Measurements from ENCODE around the gene CCDC169.
A peak's percentile ranks its signal among the peaks of the same experiment; 100 is the strongest.
"Not testable (repeated sequence)": the region's sequence is repeated elsewhere in the genome, so short reads cannot be mapped to it uniquely, and the experiment has no call there.

Gene CCDC169

DNA sequence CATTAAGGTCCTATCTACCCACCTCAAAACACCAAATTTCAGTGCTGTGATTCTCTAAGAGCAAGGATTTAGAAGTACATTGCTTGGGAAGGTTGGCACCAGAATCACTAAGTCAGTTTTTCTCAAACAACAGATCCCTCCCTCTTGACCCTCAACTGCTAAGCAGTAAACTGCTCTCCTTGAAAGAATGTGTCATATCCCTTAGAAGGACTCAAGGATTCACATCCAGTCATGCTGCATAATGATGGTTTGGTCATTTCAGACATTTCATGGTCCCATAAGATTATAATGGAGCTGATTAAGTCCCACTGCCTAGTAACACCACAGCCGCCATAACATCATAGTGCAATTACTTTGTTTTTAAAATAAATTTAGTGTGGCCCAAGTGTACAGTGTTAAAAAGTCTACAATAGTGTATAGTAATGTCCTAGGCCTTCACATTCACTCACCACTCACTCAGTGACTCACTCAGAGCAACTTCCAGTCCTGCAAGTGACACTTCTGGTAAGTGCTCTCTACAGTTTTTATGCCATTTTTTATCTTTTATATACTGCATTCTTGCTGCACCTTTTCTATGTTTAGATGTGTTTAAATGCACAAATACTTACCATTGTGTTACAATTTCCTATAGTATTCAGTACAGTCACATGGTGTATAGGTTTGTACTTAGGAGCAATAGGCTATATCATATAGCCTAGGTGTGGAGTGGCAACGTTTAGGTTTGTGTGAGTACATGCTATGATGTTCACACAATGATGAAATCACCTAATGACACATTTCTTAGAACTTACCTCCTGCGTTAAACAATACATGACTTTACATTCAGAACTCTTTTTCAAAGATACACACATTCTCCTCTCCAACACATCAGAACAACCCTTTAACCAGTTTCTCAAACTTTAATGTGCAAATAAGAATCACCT is 15.7 kb upstream of the CCDC169 start:
- DNase-seq: no peak

DNA sequence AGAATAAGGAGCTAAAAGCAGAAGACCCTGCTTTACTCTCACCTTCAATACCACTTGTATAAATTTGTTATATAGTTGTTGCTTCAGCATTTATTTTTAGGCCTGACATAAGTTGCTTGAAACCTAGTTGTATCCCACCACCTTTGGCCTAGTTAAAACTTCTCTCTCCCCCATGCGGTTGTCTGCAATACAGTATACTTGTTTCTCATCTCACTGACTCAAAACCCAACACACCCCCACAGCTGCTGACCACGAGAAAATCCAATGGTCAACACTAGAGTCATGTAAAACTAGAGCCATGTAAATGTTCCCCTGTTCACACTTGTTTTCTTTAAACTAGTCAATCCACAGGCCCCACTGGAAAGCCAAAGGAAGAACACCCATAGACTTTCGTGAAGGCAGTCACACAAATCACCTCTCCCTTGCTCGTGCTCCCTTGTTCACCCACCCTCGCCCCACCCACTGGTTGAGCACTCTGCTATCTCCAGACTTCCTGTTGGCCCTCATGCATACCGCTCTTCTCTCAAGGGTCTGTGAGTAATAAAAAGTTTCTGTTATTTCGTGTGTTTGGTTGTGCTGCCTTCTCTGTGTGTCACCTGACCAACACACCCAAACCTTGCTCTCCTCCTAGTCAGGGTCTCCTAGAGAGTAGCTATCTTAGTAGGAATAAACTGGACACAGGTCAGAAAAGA is 12.9 kb upstream of the CCDC169 start:
- no peak for DNase-seq

DNA sequence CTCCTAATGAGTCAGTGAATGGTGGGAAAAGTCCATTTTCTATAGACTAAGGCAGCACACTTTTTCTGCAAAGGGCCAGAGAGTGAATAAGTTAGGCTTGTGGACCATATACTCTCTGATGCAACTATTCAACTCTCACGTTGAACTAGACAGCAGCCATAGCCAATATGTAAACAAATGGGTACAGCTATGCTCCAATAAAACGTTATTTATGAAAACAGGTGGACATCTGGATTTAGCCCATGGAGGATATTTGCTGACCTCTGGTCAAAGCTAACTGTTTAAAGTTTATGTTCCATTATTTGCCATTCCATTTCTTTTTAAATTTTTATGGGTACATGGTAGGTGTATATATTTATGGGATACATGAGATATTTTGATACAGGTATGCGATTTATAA is 4.7 kb upstream of the CCDC169 start:
- DNase-seq: no peak

DNA sequence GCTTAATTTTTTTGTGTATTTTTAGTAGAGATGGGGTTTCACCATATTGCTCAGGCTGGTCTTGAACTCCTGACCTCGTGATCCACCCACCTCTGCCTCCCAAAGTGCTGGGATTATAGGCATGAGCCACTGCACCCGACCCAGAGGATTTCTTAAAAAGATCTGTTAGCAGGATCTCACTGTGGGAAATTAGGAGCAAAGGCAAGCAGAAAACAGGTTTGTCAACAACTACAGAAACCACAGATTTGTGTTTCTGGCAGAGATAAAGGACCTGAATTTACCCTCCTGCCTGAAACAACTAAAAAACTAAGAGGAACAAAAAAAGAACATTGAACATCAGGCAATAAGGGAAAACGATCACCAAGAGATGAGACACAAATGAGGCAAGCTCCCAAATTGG is 1.9 kb upstream of the CCDC169 start:
- not testable (repeated sequence) for DNase-seq

DNA sequence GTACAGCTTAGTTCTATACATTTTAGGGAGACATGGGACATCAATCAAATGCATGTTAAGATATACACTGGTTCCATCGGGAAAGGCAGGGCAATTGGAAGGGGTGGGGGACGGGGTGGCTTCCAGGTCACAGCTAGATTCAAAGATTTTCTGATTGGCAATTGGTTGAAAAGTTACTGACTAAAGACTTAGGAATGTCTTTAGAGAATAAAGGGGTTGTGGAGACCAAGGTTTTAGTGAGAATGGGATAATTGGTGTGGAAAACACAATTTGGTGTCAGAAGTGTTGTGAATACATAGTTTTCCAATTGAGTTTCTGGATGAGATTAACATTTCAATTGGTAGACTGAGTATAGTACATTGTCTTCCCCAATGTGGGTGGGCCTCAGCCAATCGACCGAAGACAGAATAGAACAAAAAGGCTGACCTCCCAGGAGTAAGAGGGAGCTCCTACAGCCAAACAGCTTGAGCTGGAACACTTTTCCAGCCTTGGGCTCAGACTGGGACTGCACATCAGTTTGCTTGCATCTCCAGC is 988 bp upstream of the CCDC169 start:
- DNase-seq: no peak

DNA sequence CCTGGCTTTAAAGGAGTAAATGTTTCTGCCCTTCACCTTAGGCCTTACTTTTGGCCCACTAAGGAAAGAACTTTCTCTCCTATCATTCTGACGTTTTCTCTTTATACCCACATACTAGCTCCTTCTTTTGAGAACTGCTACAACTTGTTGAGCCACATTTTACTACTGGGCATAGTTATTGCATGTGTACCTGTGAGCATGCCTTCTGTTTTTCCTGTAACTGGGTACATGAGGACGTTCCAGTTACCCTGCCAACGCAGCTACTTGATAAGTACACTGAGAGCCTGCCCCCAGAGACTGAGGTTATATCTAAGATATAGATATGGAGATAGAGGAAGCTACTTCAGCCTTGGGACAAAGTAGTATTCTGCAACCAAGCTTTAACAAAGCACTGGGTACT is 3.5 kb downstream of the CCDC169 start:
- DNase-seq: no peak

DNA sequence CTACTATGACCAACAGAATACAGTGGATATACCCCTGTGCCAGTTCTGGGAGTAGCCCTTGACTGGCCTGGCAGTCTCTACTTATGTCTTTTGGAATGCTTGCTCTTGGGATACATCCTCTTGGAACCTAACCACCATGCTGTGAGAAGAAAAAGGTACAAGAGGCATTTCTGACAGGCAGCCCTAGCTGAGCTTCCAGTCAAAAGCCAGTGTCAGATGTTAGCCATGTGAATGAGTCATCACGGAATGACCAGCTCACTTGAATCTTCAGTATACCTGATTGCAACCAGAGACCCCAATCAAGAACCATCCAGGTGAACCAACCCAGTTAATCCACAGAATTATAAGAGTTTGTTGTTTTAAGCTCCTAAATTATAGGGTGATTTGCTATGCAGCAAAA is 4.1 kb downstream of the CCDC169 start:
- DNase-seq: no peak

DNA sequence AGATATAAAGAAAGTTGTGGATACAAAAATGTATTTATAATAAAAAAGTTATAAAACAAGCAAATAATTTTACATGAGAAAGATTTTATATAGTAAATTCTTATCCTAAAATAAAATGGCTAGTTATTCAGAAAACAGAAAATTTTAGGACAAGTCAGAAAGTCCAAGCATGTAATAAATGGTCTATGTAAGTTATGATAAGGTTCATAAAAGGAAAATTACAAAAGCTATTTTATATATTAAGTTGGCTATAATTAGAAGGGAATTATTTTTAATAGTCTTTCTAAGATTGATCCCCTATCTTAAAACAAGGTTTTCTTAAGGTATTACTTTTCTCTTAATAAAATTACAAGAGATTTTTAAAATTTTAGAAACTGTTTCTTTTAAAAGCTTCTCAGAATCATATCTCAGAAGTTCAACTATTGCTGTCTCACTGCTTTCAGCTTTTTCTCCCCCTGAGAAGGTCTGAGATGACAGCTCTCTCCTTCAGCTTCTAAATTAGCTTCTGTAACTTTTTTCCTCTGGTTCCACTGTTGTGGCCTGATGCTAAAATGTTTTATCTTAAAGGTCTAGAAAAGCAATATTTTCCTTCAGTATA is 8.7 kb downstream of the CCDC169 start:
- no peak for DNase-seq

DNA sequence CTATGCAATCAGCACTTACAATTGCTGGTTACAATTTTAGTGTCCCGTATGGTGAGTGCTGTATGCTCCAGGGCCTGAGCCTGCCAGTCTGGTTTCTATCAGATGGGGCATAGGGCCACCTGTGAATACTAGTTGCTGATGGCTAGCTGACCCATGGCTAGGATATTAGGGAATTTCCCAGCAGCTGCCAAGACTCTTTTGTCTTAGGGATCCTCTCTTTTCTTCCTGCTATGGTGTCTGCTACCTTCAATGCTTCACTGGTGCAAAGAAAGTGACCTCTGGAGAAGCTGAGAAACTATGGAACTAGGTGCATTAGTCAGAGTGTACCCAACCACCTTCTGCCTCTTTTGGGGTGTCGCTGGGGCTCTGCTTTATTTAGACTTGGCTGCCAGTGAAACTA is 11.6 kb downstream of the CCDC169 start:
- DNase-seq: no peak

DNA sequence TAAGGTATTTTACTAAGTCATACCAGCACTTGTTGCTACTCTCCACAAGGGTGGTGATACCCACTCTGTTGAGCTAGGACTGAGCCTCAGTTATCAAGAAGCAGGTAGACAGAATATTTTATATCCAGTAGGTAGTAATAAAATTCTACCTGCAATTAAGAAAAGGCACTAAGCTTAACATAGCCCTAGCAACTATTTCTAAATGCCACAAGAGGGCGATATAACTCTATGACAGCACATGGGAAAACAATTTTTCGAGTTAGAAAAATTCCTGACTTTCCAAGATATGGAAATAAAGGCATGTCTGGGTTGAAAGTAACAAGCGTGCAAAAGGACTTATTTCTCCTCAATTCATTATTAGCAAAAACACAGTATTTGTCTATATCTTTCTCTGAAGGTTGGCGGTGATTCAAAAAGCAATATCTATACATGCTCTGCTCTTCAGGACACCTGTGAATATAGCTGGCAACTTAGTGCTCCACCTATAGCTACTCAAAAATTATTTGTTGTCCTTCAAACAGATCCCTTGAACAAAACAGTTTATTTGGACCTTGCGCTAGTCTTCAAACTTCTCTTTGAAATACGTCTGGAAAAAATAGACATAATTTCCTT is 14.7 kb downstream of the CCDC169 start:
- no peak for DNase-seq

DNA sequence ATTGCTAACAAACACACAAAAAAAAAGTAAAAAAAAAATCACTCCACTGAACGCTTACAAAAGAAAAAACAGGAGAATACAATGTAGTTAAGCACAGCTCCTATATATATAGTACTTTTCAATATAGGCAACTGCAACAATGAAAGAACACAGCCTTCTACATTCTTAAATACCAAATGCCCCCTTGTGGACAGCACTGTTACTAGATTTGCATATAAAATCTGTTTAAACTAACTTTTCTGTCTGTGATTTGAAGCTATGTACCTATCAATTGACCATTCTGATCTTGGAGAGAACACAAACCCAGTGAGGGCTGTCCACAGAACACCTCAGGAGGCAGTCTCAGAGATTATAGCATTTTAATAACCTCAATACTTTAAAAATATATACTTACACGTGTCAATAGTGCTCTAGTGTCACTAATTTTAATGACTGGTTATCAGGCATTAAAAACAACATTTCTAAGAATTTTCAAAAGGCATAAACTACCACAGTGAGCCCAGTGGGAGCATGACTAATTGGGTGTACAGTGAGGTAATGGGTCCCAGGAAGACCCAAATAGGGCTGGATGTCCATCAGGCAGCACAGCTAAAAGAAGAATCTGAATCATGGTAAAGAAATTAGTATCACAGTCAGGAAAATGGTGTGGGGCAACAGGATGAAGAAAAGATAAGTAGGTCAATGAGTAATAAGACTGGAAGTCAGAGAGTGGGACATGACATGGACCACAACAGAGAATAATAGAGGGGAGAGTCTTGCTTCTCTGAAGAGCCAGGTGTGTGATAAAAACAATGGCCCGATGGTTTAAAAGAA is 22.2 kb downstream of the CCDC169 start:
- peak; percentile 75 for DNase-seq

DNA sequence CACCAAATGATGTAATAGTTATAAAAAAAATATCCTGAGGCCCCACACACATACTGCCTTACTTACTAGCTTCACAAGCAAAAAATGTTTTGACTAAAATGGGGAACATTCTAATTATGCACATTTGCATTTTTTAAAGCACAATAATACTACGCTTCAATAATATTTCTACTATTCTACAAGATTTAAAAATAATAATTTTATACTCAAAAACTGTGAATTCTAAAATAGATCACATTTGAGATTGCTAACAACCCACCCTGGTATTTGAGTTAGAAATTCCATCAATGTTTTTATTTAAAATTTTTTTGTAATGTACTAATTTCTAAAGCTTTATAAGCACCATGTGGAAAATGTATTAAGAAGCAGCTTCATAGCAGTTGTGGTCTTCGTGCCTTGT is 24.2 kb downstream of the CCDC169 start:
- DNase-seq: no peak

DNA sequence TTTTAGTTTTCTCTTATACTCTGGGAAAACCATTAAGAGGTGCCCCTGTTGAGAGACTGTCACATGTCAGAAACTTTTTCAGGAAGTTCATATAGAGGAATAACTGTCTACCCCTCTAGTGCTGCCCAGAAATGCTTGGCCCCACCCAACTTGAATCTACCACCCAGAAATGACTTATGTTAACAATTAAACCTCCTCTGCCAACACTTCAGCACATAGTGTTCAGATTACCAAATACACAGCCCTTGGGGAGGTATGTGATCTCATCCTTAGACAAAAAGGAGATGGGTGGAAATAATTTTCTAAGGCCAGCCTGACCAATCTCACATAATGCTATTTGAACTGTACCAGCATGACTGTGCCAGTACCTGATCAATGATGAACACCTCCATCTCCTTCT is 35.6 kb downstream of the CCDC169 start:
- no peak for DNase-seq

DNA sequence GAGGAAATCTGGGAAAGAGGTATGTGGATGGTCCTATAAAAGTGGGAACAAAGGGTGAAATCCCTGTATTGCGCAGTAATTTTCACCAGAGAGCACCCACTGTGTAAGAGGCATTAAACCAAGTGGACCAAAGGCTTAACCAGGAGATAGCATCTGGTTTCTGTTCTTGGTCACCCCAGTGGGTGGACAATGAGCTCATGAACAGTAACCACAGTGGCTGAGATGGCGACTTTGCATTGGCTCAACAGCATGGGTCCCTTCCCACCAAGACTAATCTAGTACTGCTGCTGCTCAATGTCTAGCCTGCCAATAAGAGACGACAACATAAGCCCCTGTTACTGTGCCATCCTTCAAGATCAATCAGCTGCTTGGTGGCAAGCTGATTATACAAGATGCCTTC is 36.6 kb downstream of the CCDC169 start:
- no peak for DNase-seq

DNA sequence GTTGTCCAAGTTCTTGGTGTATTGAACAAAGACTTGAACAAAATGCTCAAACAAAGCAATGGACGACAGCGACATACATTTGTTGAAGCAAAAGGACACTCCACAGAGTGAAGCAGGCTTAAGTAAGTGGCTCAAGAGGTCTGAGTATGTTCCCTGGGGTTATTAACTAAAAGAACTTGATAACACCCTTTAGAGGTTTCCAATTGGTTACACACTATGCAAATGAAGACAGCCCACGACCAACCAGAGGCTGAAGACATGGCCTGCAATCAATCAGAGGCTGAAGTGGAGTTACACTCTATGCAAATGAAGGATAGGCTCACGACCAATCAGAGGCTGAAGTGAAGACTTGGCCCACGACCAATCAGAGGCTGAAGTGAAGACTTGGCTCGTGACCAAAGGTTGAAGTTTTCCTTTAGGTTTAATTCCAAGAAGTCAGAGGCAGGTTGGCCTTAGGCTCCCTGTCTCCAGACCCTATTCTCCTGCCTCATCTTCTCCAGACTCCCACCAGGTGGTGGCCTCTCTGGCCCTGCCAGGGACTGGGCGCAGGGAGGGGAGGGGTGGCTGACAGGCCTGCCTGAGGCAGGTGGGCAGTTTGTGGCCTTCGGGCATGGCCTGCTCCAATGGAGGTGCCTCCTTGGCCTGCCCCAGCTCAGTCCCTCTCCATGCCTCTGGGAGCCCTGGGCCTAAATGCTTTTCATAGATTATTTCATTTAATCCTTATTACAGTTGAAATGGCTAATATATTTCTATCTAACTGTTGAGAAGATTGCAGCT is 38.1 kb downstream of the CCDC169 start:
- DNase-seq: no peak

DNA sequence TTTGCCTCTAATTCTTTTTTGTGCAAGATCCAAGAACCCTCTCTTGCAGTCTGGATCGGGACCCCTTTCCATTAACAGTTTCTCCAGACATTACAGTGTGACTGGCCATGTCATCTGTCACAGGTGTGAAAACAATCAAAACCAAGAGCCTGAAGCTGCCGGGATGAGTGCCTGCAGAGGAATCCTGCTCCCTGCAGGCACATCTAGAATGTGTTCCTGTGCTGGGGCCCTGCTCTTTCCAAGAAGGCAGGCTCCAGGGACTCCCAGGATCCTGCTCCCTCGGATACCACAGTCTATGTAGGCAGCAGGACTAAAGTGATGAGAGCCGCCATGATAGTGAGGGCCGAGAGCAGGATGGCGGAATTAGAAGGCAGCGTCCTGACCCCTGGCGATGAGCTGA is 38.8 kb downstream of the CCDC169 start:
- no peak for DNase-seq

DNA sequence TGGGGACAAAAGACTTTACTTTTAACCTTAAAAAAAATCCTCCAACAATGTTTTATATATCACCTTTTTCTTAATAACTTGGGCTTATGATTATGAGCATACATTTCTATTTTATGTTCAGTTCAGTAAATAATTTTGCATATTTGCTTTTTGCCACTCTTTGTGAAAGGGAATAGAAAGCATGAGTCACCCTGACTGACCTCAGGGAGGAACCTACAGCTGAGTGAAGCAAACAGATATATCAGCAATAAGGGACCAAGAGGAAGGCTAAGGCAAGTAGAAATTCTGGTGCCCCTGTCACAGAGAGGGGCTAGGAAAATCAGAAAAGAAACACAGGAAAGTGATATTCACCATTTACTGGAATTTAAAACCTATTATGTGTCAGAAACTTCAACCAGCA is 46.1 kb downstream of the CCDC169 start:
- DNase-seq: no peak

DNA sequence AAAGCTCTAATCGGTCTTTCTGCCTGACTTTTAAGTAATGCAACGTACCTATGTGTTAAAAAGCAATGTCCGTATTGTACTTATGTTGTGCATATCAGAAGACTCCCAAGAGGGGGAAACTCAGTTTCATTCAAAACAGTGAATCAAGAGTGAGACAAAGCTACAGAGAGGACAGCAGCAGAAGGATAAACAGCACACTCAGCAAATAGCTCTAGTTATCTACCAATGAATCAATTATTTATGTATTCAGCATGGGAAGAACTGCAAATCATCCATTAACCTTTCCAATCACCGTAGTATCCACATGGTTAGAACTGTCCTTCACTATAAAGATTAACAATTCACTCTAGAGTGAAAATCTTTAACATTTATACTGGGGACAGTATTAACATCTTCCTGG is 46.6 kb downstream of the CCDC169 start:
- DNase-seq: no peak

DNA sequence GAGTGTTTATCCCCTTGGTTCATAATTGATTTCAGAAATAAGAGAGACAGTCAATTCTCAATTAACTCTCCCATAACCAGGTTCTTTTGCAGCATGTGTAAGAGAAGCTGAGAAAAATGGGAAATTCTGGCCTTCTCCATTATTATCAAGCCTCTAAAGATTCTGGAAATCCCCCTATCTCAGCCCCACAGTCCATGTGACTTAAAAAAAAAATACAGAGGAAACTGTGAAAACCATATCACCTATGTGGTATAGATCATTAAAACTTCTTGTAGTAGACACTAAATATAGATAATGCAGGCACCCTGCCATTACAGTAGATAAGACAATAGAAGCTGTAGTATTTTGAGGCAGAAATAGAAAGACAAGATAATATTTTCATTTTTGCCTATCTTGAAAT is 48.9 kb downstream of the CCDC169 start:
- DNase-seq: no peak

DNA sequence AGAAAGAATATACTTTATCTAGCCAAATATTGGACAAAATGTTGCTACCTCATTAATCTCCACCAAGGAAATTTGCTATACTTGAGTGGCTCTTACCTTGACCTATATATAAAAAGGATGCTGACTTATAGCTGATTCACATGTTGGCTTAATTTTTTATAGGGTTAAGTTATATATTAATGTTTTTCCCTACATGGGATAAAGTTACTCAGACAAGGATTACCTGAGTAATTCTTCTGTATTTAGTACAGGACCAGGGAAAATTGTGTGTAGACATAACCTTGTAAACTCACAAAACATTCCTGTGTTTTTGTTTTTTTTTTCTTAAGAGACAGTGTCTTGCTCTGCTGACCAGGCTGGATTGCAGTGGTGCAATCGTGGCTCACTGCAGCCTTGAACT is 52.6 kb downstream of the CCDC169 start:
- DNase-seq: no peak

DNA sequence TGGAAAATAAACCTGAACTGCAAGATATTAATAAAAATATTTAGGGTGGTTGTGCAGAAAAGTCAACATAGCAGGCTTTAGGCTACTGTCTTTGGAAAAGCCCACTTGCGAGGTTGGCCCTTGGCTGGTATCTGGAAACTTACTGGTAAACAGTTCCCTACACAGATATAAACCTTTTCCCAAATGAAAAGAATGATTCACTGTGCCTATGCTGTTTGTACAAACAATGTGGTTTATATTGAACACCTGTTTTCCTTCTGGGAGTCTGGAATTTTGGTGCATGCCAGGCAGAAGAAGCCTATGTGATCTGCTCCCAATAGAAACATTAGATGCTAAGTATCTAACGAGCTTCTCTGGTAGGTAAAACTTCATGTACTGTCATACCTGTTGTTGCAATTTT is 53.5 kb downstream of the CCDC169 start:
- DNase-seq: no peak

DNA sequence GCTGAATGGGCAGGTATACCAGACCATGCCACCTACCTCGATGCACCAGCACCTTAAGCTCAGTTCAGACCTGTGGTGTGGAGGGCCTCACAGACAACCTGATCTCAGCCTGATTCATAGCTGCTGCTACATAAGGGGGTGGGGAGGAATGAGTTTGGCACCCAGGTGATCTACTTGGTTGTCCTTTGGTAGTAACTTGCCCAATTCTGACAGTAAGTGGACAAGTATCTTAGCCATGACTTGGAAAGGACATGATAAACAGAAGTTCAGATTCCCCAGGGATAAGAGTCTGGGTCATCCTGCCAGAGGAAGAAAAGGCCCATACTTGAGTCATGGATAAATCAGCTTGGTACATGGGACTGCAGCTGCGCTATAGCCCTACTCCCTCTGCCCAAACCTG is 54.9 kb downstream of the CCDC169 start:
- no peak for DNase-seq
